ENCODE measurements around the gene MYH13.
"Not testable (repeated sequence)": the region's sequence is repeated elsewhere in the genome, so short reads cannot be mapped to it uniquely, and the experiment has no call there.

MYH13 gene

DNA sequence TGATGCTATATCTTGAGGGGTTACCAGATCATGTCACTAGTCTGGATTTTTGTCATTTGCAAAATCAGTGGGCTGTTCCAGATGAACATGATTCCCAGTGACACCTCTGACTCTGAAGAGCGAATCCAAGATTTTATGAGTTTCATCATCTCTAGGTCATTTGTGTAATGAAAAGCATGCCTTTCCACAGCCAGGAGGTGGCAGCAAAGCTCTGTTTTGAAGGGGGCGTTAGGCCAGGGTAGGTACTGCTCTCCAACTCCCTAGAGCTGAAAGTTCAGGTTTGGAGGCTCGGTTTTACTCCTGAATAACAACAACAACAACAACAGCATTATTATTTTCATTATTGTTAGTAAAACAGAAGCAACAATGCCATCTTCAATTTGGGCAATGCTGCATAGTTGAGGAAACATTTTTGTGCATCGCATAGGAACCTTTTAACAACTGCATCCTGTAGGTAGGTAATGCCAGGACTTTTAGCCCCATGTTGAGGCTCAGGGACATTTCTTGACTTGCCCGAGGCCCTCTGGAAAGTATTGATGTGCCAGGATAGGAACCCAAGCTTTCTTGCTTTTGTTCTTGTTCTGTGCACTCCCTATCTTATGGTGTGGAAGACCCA lies 77.0 kb downstream of the MYH13 start:
- DNase-seq, result no peak

GRCh38 chr17:10294180-10294579 lies 78.6 kb downstream of the MYH13 start:
- no peak for DNase-seq

DNA sequence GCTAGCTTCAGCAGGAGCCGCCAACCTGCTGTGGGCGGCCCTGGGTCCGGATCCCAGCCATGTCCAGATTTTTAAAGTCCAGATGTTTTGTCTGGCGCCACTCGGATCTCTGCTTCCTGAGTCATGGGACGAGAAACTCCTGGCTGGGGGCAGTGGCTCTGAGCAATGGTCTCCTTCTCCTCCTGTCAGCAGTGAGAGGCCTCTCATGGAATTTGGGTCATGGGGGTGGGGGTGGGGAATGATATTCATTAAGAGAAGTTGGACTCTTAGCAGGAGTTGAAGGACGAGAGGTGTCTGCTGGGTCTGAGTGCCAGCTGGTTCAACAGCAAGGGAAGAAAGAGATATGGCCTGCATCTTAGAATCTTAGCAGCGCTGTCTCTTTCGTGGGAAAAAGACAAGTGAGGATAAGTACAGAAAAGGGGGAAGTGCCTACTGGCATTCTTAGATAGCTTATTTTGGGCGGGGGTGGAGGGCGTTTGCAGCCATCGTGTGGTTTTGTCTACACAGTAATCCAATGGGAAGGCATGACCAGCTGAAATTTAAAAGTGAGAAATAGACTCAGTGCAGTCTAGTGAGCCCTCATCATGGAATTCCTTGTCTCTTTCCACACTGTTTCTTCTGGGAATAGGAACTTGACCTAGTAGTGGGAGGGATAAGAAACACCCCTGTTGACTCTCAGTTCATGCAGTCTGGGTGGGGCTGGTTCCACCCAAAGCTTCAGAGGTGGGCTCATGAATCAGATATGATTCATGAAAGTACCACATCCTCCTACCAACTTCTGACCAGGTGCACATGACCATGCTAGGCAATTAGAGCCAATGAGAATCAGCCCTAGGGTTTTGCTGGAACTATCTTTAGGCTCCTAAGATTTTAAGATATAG lies 80.5 kb downstream of the MYH13 start:
- no peak for DNase-seq

- DNase-seq, result not testable (repeated sequence)
Observed at GRCh38 chr17:10291576-10291975, 81.2 kb downstream of the MYH13 start.

DNA sequence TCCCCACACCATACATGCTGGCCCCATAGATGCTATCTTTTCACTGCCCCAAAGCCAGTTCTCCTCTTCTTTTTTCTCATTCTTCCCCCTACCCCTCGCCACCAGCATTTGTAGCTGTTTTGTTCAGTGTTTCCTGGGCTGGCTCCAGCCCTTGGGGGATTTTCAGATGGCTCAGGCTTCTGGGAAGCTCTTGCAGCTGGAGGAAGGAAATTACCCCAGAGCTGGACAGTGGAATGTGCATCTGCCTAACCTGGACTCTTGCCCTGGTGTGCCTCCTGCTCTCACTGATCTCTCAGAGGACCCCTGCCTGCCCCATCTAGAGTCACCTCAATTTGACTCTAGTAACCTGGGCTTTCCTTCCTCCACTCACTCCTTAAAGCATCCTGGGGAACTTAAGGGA lies 82.8 kb downstream of the MYH13 start:
- DNase-seq, result no peak

GRCh38 chr17:10286324-10286723 lies 86.5 kb downstream of the MYH13 start:
- no peak for DNase-seq

DNA sequence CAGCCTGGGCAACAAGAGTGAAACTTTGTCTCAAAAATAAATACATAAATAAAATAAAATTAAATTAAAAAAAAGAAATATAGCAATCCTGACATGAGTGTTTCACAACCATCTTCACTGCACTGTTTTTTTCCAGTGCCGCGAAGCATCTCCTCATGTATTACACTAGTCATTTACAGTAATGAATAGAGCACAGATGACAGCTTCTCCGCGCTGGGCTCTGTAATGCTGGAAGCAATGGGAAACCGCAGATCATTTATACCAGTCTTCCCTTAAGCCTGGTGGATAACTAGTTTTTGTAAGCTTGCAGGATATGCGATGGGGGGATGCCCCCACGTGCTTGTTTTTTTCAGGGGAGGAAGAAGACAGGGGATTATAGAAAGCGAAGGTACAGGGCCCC lies 86.9 kb downstream of the MYH13 start:
- no peak for DNase-seq

DNA sequence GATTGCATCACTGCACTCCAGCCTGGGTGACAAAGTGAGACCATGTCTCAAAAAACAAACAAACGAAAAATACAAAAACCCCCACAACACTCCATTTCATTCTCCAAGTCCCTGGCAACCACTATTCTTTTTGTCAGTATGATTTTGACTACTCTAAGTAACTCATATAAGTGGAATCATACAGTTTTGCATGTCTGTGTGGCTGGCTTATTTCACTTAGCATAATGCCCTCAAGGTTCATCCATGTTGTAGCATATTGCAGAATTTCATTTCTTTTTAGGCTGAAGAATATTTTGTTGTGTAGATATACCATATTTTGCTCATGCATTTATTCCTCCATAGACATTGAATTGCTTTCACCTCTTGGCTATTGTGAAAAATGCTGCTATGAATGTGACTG lies 92.7 kb downstream of the MYH13 start:
- DNase-seq, result no peak

DNA sequence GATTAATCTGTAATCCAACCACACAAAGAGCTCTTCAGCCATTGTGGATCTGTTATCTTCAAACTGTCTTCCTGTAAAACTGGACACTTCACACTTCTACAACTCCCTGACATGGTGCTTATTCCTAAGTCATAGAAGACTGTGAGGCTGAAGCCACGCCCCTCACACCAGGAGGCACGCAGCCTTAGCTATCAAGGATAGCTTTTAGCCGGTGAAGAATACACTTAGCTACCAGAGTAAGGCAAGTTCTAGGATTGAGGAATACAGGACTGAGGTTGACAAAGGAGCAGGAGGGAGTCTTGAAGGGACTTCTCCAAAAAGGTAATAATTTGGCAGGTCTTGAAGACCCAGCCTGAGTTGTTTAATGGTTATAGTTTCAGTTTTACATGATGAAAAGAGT lies 94.6 kb downstream of the MYH13 start:
- DNase-seq, result no peak

DNA sequence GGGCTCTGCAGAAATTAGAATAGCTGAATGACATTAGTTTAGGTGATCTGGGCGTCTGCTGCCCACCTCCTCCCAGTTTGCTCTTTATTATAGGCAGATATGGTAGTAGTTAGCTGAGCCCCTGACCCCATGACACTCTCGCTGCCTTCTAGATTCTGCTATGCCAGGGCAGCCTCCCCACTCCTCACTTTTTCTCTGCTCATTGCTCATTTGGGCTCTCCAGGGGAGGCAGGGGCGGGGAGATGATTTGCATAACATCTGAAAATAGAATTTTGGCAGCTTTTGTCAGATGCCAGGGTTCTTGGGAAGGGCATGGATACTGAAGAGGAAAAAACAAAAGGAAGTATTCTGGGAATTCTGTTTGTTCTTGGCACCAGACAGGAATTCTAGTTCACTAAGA lies 96.4 kb downstream of the MYH13 start:
- no peak for DNase-seq

DNA sequence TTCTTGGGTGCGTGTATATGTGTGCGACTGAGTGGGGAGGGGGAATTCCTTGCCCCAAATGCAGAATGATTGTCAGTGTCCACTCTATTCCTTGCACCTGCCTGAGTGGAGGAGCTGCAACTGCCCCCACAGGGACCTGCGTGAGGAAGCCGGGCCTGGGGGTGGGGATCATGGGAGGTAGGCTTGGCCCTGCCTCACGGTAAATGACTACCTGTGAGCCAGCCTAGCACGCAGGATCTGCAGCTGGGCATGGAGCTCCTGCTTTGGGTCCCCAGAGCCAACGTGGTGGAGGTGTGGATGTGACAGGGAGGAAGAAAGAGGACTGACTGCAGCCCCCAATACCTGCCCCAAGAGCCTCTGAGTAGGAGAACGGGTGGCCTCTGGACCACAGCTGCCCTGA lies 97.4 kb downstream of the MYH13 start:
- no peak for DNase-seq

GRCh38 chr17:10271106-10271562 lies 101.7 kb downstream of the MYH13 start:
- no peak for DNase-seq

- no peak for DNase-seq
Observed at GRCh38 chr17:10270258-10270657, 102.5 kb downstream of the MYH13 start.

DNA sequence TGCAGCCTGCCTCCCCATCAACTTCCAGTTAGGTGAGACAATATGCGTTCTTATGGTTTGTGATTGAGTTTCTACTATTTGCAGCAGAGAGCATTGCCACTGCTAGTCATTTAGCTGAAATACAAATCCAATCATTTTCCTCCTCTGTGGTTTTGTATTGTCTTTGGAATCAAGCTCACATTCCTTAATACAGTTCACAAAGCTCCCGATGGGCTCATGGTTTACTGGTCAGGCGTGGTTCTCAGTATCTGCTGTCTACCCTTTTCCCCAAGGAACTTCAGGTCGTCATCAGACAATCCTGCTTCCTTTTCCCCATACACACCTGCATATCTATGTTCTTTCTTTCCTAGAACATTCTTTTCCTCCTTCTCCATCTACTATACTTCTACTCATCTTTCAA lies 104.8 kb downstream of the MYH13 start:
- no peak for DNase-seq

GRCh38 chr17:10266296-10266876 lies 106.4 kb downstream of the MYH13 start:
- no peak for DNase-seq

- DNase-seq, result no peak
Observed at GRCh38 chr17:10265100-10265810, 107.6 kb downstream of the MYH13 start.

DNA sequence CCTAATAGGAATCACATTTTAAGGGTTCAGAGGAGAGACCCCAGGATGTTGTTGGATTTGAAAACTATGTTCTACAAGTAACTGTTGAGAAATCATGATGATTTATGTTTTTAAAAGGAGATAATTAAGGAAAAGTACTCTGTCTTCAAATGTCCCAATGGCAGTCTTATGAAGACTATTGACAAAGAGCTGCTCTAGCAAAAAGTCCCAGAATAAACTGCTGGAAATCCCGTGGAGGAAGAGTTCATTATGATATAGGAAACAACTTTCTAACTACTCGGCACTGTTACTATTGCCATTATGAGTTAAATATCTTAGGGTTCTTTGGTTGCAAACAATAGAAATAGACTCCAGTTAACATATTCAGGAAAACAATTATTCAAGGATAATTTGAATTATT lies 108.8 kb downstream of the MYH13 start:
- DNase-seq, result no peak

DNA sequence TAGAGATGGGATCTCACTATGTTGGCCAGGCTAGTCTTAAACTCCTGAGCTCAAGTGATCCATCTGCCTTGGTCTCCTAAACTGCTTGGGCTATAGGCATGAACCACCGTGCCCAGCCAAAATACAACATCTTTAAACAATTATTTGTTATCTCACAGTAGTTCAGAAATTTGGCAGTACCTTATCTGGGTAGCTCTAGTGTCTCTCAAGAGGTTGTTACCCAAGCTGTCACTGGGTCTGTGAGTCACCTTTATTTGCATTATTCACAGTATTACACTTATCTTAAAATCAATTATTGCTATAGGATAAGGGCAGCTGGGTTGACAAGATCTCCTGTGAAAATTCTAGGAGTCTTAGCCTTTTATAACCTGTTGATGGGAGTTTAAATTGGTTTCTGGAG lies 110.4 kb downstream of the MYH13 start:
- DNase-seq, result no peak

DNA sequence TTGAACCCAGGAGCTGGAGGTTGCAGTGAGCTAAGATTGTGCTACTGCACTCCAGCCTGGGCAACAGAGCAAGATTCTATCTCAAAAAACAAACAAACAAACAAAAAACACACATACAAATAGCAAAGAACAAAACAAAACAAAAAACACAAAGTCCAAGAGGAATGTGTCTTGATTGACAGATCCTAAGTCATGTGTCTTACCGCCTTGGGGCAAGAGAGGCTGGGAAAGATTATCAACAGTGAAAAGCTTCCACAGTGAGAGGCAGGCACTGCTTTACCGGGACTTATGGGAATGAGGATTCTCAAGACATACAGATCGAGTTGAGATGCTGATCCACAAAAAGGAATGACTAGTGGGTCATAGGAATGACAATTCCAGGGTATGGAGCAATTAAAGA lies 111.7 kb downstream of the MYH13 start:
- no peak for DNase-seq

DNA sequence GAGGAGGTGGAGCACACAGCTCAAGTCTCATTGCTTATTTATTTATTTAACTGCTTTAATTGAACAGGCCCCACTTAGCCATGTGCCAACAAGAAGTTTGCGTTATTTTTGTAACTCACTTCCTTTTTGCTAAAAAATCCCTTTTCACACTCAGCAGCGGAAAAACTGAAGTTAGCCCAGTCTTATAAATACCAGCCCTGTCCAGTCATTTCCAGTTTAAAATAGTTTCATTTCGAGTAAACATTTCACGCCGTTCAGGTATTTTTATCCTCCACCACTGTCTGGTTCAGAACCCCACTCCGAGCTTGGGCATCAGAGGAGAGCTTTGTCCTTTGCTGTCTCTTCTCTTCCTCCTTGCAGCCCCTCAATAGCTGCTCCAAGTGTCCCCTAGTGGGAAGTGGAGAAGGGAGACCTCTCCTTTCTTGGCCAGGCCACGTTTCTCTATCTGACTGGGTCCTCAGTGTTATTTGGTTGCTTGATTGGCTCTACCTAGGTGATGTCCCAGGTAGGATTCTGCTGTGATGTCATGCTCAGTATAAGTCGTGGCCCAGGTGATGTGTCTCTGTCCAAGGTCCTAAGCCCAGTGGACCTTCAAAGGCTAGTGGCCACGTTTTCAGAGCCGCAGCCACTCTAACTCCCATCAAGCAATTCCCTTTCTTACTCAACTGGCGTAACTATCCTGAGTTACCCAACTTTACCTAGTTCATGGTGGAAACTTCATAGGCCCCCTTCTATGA lies 121.4 kb downstream of the MYH13 start:
- DNase-seq, result no peak

All from activated gamma-delta T cell (primary cell).